K562 (cell line): ENCODE results near the gene SYNRG. TPM values are rescaled to one million over a fixed set of nuclear protein-coding genes. Genes with fewer than 3 reads are reported as not detected.

Experiments used
- ARHGAP35 ChIP-seq: fragments of 450-650 bp; IDR thresholded peaks from 2 replicates; pipeline ENCODE4 v1.6.1; 2018; ENCODE audit not compliant: partially characterized antibody
- E2F6 ChIP-seq, 2 experiments: IDR thresholded peaks; 2 replicates each; pipeline ENCODE4 v1.6.1; 2011; ENCODE audit warnings: borderline replicate concordance in 1 of 2, control low read depth in 1 of 2, low read depth in 1 of 2, low read length in 1 of 2, mild to moderate bottlenecking in 1 of 2, mixed read lengths in 1 of 2, moderate library complexity in 1 of 2; ENCODE audit not compliant: insufficient read depth in 1 of 2, insufficient read length in 1 of 2, poor library complexity in 1 of 2, severe bottlenecking in 1 of 2; ENCODE audit errors: extremely low read depth in 1 of 2
- NR2C1 ChIP-seq, 2 experiments: fragments of 450-650 bp; IDR thresholded peaks; 2 replicates each; pipeline ENCODE4 v1.6.1; 2017; ENCODE audit warnings: mild to moderate bottlenecking in 2 of 2, antibody characterized with exemption in 1 of 2, inconsistent platforms in 1 of 2, missing compliant biosample characterization in 1 of 2, missing genetic modification characterization in 1 of 2
- SMAD2 ChIP-seq: fragments of 150-350 bp; IDR thresholded peaks from 2 replicates; pipeline ENCODE4 v1.6.1; 2014; ENCODE audit warnings: low read depth, mild to moderate bottlenecking, low read length
- YY1 ChIP-seq, 3 experiments: IDR thresholded peaks; 2 replicates each; pipeline ENCODE4 v1.6.1; 2011; ENCODE audit warnings: low read length in 2 of 3, mild to moderate bottlenecking in 2 of 3, moderate library complexity in 2 of 3, borderline replicate concordance in 1 of 3, control low read depth in 1 of 3, low read depth in 1 of 3; ENCODE audit not compliant: insufficient read depth in 3 of 3, insufficient replicate concordance in 2 of 3, control insufficient read depth in 1 of 3, insufficient read length in 1 of 3; ENCODE audit errors: extremely low read depth in 1 of 3
- ZNF407 ChIP-seq: fragments of 450-650 bp; IDR thresholded peaks from 2 replicates; pipeline ENCODE4 v1.6.1; 2016; ENCODE audit warnings: low read depth
- polyA plus RNA-seq, 8 experiments: library from polyadenylated mRNA; depleted of rRNA in 4 of 8; stranded (reverse) in 5 of 8; unstranded in 3 of 8; fragments of >200 nt; fragmentation: Nextera tagmentation in 2 of 8; fragmentation: Illumina TruSeq in 1 of 8; extraction: Ambion mirVana in 2 of 8; extraction: Trizol in 1 of 8; gene quantifications; 2 replicates each; pipeline versions ENCODE4 v1.2.1 to v1.2.3, GENCODE V29; 2011 to 2014; ENCODE audit warnings: inconsistent platforms in 1 of 8, missing spikeins in 1 of 8
- total RNA-seq, 7 experiments: library from RNA; depleted of rRNA in 6 of 7; stranded (reverse); fragments of >200 nt in 6 of 7; fragmentation: Illumina TruSeq in 2 of 7; extraction: Trizol in 2 of 7; gene quantifications; 2 replicates each; pipeline versions ENCODE4 v1.2.1 to v1.2.3, GENCODE V29; 2011 to 2021; ENCODE audit warnings: low replicate concordance in 1 of 7
- TF ChIP-seq, protein P1 (sequence below), 2 experiments: fragments of 150-350 bp in 1 of 2; IDR thresholded peaks; 2 replicates each; pipeline ENCODE4 v1.6.1; 2012 to 2016; ENCODE audit warnings: low read depth in 2 of 2, low read length in 2 of 2, mild to moderate bottlenecking in 1 of 2, moderate library complexity in 1 of 2
- TF ChIP-seq, protein P2 (sequence below): sonication (generic); formaldehyde crosslinking; IDR thresholded peaks from 2 replicates; pipeline ENCODE4 v1.8.1; 2022; ENCODE audit warnings: missing genetic modification reagents

SYNRG gene
- total and polyA plus RNA-seq, 9 of the 15 experiments (the other 6 are each of a cell fraction or from before 2014, with no cell fraction given): 2.9 to 28.2 (median 15.1) TPM

DNA sequence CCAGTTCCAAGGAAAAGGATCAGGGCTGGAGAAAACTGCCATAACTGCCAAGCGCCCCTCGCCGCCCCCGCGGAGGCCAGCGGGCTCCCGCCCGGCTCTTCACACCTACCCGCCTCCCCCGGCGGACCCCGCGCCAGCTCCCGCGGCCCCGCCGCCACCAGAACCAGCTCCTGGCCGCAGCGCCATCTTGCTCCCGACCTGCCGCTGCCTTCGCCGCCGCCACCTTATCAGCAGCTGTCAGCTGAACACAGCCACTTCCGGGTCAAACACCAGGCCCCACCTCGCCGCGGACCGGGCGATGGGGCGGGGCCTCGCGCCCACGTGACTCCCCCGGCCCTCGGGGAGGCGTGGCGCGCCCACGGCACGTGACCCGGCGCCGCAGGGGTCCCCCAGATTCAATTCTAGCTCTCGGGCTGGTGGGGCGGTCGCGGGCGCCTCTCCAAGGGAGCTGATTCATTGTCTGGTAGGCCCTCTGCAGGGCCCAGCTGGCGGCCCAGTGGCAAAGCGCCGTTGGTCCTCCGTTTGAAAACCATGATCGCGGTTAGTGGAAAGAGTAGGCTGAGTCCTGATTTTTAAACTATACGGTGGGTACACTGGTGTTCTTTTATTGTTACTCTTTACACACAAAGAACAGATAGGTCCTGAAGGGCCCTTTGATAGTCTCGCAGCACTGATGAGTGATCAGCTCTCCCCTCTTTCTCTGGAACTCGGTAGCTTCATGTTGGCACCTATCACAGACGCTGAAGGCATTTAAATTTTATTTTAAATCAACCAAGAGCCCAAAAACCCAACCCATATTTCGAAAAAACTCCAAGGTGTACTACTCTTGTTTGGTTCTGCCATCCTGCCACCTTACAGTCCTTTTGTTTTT is at the start of gene SYNRG (continued):
- TF ChIP-seq ZNF407 (no peak), E2F6 (IDR thresholded peaks at IDR 0.05; ENCODE audit: borderline replicate concordance in 1 of 2, extremely low read depth in 1 of 2, insufficient read depth in 1 of 2, insufficient read length in 1 of 2, low read depth in 1 of 2, low read length in 1 of 2, poor library complexity in 1 of 2, severe bottlenecking in 1 of 2) (peak; percentile 35 to 67), NR2C1 (IDR thresholded peaks at IDR 0.05) (peak; percentile 96), NR2C1 (tag; IDR thresholded peaks at IDR 0.05) (peak; percentile 97), ARHGAP35 (no peak), SMAD2 (no peak), YY1 (IDR thresholded peaks at IDR 0.05; ENCODE audit: borderline replicate concordance in 1 of 3, control insufficient read depth in 1 of 3, extremely low read depth in 1 of 3, insufficient read depth in 3 of 3, insufficient read length in 1 of 3, insufficient replicate concordance in 2 of 3, low read depth in 1 of 3, low read length in 2 of 3) (peak; percentile 89 to 97 (median 95))
- TF ChIP-seq, protein P1, sequence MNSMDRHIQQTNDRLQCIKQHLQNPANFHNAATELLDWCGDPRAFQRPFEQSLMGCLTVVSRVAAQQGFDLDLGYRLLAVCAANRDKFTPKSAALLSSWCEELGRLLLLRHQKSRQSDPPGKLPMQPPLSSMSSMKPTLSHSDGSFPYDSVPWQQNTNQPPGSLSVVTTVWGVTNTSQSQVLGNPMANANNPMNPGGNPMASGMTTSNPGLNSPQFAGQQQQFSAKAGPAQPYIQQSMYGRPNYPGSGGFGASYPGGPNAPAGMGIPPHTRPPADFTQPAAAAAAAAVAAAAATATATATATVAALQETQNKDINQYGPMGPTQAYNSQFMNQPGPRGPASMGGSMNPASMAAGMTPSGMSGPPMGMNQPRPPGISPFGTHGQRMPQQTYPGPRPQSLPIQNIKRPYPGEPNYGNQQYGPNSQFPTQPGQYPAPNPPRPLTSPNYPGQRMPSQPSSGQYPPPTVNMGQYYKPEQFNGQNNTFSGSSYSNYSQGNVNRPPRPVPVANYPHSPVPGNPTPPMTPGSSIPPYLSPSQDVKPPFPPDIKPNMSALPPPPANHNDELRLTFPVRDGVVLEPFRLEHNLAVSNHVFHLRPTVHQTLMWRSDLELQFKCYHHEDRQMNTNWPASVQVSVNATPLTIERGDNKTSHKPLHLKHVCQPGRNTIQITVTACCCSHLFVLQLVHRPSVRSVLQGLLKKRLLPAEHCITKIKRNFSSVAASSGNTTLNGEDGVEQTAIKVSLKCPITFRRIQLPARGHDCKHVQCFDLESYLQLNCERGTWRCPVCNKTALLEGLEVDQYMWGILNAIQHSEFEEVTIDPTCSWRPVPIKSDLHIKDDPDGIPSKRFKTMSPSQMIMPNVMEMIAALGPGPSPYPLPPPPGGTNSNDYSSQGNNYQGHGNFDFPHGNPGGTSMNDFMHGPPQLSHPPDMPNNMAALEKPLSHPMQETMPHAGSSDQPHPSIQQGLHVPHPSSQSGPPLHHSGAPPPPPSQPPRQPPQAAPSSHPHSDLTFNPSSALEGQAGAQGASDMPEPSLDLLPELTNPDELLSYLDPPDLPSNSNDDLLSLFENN (IDR thresholded peaks at IDR 0.05; ENCODE audit: low read depth in 2 of 2, low read length in 2 of 2): peak in 1 of 2 experiments; percentile 84; a peak in 2 of 4 replicates
- TF ChIP-seq, protein P2, sequence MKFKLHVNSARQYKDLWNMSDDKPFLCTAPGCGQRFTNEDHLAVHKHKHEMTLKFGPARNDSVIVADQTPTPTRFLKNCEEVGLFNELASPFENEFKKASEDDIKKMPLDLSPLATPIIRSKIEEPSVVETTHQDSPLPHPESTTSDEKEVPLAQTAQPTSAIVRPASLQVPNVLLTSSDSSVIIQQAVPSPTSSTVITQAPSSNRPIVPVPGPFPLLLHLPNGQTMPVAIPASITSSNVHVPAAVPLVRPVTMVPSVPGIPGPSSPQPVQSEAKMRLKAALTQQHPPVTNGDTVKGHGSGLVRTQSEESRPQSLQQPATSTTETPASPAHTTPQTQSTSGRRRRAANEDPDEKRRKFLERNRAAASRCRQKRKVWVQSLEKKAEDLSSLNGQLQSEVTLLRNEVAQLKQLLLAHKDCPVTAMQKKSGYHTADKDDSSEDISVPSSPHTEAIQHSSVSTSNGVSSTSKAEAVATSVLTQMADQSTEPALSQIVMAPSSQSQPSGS (CRISPR knock-in tag): no peak
